T-helper 1 cell (primary cell): Measurements from ENCODE around the gene KXD1.
"Not testable (repeated sequence)": the region's sequence is repeated elsewhere in the genome, so short reads cannot be mapped to it uniquely, and the experiment has no call there.

Source experiments
- DNase-seq, 5 donors: peaks; one replicate each; pipeline ENCODE4 v3.0.0-alpha.2; 2012 to 2020
- total RNA-seq, 4 donors: gene quantifications; one replicate each; lab custom pipeline; 2026; lab: John Stamatoyannopoulos, UW

The KXD1 gene
- 48.8 to 68.4 (median 58.6) reads per million in 4 donors for total RNA-seq

DNA sequence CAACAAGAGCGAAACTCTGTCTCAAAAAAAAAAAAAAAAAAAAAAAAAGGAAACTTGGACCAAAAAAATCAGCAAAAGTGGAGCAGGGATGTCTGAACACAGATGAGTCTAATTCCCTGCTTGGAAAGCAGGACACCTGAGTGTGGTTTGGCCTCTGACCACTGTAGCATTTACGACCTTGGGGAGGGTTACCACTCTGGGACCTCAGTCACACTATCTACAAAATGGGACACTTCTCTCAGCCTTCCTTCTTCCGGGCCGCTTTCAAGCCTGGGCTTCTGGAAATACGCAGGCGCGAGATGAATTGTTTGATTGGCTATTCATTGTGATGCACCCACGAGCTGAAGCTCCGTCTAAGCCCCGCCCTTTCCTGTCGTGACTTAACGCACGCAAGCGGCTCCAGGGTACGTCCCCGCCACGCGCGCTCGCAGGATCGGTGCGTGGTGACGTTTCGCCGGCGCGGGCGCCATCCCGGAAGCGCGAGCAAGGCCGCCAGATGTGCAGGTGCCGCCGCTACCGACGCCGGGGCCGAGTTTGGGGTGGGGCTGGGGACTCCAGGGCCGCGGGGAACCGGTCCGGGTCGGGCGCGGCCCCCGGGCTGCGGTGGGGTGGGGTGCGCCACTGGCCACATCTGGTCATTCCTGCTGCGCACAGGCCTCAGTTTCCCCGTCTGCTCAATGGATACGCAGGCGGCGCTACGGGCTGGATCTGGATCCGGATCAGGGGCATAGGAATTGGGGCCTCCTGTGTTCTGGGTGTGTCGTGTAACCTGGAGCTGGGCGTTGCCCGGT, at the start of gene KXD1:
KXD1 (plus strand) TSS at position 460 of the 791 bp plus-strand sequence. CDS start 4,187 bp downstream, outside the sequence.
- peak; percentile 96 to 100 (median 98) for DNase-seq

DNA sequence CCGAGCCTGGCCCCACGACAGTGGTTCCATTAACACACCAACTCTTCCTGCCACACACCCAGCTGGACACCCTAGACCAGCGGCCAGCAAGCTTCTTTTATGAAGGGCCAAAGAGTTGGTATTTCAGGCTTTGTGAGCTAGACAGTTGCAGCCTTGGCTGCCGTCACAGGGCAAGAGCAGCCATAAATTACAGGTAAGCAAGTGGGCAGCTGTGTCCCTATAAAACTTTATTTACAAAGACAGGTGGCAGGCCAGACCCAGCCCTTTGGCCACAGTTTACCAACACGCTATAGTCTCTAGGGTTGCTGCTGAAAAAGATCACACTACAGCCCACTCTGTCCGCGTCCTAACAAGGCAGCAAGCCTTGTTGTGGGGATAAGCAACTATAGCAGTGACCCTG, 49.1 kb upstream of the KXD1 start:
- DNase-seq = no peak

DNA sequence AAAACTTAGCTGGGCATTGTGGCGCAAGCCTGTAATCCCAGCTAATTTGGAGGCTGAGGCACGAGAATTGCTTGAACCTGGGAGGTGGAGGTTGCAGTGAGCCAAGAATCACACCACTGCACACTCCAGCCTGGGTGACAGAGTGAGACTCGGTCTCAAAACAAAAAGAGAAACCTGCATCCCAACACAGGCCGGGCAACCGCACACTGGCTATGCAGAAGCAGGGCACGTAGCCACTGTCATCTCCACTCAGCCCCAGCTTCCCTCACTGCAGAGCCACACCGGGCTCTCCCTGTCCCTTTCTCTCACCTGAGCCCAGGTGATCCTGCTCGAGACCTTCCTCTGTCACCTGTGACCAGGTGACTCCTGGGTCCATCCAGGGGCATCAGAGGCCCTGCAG, 47.5 kb upstream of the KXD1 start:
- no peak for DNase-seq

DNA sequence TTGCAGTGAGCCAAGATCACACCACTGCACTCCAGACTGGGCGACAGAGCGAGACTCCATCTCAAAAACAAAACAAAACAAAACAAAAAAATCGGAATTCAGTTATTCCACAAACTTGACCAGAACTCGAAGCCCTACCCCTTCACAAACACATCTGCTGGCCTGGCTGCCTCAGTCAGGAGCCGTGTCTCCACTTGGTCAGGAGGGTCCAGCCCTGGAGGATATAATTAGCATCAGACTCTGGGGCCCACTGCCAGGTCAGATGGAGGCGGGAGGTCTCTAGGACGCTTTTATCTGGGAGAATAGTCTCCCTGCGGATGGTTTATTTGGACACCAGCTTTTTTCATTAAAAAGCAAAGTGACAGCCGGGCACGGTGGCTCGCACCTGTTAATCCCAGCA, 43.8 kb upstream of the KXD1 start:
- no peak for DNase-seq

DNA sequence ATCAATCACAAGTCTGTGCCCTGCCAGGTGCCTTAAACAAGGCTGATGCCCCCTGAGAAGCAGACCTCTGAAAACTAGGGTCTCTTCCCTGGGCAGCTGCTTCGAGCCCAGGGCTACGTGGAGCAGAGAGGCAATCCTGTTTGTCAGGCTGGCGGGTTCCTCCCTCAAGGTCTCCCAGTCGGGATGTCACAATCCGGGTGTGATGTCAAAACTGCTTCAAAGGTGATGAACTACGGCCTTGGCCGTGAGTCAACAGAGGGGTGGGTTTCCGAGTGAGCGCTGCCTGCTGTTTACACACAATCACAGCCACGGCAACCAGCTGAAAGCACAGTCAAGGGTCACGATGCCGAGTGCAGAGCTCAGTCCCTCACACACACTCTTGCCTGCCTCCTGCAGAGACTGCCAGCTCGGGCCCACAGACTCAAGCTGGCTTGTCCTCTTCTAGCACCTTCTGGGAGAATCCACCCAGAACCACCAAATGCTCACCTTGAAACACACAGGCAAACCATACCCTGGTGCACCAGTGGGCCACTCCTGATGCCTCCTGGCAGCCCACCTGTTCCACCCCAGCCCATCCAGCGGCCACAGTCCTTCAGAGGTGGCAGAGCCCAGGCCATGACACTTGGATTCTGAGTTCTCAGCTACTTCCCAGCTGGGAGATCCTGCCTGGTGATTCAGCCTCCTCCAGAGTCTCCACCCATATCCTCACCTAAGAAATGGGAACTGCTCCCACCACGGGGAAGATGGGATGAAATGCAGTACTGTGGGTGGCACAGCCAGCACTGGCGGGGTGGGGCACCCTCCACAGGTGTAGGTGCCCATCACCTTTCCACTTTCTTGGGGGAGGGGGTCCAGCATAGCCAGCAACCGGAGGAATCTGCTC, 42.6 kb upstream of the KXD1 start:
- no peak for DNase-seq

- DNase-seq = no peak
Observed at GRCh38 chr19:18515959-18516358, 41.7 kb upstream of the KXD1 start.

GRCh38 chr19:18517606-18518005, 40.1 kb upstream of the KXD1 start:
- no peak for DNase-seq

GRCh38 chr19:18518639-18519038, 39.0 kb upstream of the KXD1 start:
- DNase-seq = no peak

DNA sequence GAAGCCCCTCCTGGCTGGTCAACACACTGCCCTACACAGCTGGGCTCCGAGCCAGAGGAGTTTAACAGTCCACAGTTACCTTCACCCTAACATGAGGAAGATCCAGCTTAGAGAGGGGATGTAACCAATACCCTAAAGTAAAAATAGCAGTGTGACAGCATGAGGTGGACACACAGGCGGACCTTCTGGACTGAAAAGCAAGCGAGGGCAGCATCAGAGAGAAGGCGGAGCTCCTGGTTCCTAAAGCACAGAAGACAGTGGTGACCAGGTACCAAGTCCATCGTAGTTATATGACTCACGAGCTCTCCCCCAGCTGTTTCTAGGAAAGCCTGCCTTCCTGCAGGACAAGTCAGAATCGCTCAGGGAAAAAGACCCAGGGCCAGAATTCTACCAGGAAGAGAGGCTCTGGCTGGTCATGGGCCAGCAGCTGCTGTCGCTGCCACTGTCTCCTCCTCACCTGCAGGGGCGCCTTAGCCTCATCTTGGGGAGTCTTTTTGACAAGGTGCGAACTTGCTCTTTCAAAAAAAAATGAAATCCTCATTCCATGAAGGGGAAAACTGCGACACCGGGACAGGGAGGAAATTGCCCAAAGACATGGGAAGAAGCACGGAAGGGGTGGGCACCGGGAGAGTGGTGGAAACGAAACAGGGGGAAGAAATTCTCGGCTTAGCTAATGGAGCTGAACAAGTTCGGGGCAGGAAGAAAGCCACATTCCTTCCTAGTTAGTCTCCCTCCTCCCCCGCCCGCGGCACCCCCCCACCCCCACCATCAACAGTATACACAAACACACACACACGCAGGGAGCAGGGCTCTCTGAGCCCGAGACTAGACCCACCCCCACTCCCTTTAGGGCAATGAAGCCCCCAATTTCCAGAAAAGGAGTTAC, 37.5 kb upstream of the KXD1 start:
- DNase-seq = peak in 3 of 5 donors; percentile 40 to 62 (median 56)

DNA sequence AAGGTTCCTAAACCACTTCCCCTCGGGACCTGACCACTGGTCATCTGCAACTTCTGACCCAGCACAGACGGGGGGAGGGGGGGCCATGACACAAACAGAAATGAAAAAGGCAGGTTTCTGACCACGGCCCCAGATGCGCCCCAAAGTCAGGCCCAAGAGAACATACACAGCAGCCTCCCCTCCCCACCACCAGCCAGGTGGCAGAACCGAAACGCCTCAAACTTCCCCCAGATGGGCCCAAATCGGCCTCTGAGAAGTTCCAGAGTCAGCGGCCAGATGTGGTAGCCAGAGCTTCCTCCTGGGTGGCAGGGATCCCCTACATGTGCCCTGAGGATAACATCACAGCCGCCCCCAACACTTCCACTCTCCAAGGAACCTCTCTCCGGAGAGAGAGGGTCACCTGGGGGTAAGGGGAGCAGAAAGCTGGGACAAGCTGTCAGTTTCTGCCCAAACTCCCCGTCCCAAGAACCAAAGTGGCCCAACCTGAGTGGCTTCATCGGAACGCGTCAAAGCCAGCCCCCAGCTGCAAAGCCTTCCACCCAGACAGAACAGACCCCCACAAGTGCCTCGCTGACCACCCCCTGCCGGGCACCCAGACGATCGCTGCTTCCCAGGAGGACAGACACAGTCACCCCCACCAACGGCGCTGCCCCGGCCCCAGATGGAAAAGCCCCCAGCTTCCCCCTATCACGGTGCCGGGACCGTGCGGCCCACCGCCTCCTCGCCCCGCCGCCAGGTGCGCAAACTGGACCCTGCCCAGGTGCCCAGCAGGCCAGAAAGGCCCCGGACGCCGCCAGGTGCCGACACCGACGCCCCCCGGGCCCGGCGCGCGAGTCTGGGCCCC, 36.6 kb upstream of the KXD1 start:
- peak in 1 of 5 donors; percentile 18 for DNase-seq

- no peak for DNase-seq
Observed at GRCh38 chr19:18521692-18522123, 36.0 kb upstream of the KXD1 start, which contains the start of gene ELL. Gene ELL (minus strand): TSS chr19:18522070. CDS start chr19:18522055, 15 bp downstream.

- DNase-seq = peak; percentile 100
Observed at GRCh38 chr19:18522124-18522861, 35.4 kb upstream of the KXD1 start.

DNA sequence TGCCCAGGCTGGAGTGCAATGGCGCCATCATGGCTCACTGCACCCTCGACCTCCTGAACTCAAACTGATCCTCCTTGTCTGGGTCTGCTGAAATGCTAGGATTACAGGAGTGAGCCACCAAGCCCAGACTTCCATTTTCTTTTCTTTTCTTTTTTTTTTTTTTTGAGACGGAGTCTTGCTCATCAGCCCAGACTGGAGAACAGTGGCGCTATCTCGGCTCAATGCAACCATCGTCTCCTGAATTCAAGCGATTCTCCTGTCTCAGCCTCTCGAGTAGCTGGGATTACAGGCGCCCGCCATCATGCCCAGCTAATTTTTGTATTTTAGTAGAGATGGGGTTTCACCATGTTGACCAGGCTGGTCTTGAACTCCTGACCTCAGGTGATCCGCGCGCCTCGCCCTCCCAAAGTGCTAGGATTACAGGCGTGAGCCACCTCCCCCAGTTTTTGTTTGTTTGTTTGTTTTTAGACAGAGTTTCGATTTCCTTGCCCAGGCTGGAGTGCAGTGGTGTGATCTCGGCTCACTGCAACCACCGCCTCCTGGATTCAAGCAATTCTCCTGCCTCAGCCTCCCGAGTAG, 34.7 kb upstream of the KXD1 start:
- DNase-seq = not testable (repeated sequence)

GRCh38 chr19:18523841-18524240, 33.8 kb upstream of the KXD1 start:
- no peak for DNase-seq

GRCh38 chr19:18526316-18526715, 31.4 kb upstream of the KXD1 start:
- no peak for DNase-seq

- DNase-seq = no peak
Observed at GRCh38 chr19:18529782-18530181, 27.9 kb upstream of the KXD1 start.

DNA sequence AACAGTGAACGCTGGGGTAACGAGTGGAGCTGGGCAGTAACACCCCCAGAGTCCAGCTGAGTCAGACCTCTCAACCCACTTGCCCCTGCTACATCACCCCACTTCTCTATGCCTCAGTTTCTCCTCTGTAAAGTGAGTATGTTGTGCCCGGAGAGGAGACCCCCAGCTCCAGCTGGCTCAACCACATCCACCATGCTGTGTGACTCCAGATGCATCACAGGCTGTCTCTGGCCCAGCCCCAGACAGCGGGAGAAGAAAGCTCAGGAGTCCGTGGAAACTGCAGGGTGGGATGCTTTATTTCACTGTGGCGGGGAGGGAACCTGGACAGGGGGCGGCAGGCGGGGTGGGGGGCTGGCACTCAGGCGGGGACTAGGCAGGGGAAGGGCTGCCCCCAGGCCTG, 26.2 kb upstream of the KXD1 start:
- no peak for DNase-seq

DNA sequence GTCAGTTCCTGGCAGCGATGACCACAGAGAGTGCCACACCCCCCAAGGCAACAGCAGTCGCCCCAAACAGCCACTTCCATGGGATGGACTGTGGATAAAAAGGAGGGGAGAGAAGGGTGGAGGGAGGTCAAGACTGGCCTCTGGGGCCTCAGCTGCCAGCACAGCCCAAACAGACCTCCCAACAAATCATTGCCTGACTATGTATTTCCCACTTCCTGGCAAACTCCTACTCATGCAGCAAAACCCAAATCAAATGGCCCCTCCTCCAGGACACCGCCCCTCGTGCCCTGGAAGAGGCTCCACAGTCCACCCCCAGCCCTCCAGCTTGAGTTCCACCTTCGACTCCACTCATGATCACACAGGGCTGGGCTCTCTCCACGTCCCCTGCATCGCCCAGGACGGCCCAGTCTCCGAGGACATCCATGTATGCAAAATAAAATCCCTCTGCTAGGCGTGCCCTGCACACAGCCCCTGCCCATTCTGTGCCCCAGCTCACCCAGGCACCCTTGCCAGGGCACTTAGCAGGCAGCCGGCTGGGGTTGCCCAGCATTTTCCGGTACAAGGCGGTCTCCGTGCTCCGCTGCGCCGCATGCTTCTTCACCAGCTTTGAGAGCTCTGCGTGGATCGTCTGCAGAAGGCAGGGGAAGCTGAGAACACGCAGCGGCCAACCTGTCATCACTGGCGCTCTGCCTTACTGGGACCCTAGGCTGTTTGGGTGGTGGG, 25.3 kb upstream of the KXD1 start:
- DNase-seq = no peak

GRCh38 chr19:18533058-18533457, 24.6 kb upstream of the KXD1 start:
- DNase-seq = no peak

DNA sequence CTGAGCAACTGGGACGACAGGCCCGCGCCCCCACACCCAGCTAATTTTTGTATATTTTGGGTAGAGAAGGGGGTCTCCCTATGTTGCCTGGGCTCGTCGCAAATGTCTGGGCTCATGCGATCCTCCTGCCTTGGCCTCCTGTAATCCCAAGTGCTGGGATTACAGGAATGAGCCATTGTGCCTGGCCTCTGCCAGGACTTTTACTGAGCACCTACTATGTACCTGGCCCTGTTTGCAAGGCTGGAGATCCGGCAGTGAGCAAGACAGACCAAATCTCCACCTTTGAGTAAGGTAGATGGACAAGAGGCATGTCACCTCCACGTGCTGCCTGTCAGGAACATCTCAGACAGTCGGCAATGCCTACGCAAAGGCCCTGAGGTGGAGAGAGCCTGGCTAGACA, 21.2 kb upstream of the KXD1 start:
- no peak for DNase-seq
